H1 (cell line): ENCODE data around the gene CTNND2. TPM values are rescaled to one million over a fixed set of nuclear protein-coding genes. Genes with fewer than 3 reads are reported as not detected.

Experiments
- CTCF ChIA-PET: fragments of 300-600 bp; sonication (Branson Sonifier 250); formaldehyde crosslinking; loops from one replicate; lab custom pipeline; 2021; ENCODE audit not compliant: partially characterized antibody; lab: Charles Lee
- POLR2A ChIA-PET: fragments of 300-600 bp; sonication (Branson Sonifier 250); formaldehyde crosslinking; loops from one replicate; lab custom pipeline; 2021; ENCODE audit warnings: inconsistent platforms; ENCODE audit not compliant: partially characterized antibody; lab: Charles Lee
- DNase-seq, 2 experiments: peaks; one replicate each; pipeline versions ENCODE4 v3.0.0 to v3.0.0-alpha.2; 2010 to 2022; ENCODE audit warnings: low spot score in 2 of 2, low read depth in 1 of 2, mixed read lengths in 1 of 2
- FAIRE-seq: peaks from 2 replicates; lab custom pipeline; 2011; peaks lifted over from hg19 to GRCh38; lab: Jason Lieb, UNC
- H2AFZ ChIP-seq: 2 replicates; pipeline ENCODE4 v1.8.1; 2012; ENCODE audit warnings: low read length, inconsistent platforms
- H2AK5ac ChIP-seq: 2 replicates; pipeline ENCODE4 v1.6.1; 2013; ENCODE audit warnings: low read depth, low read length
- H2BK120ac ChIP-seq: replicated peaks from 2 replicates; pipeline ENCODE3; 2013; ENCODE audit warnings: low read depth, low read length, inconsistent platforms
- H2BK12ac ChIP-seq: 2 replicates; pipeline ENCODE4 v1.6.1; 2013; ENCODE audit warnings: low read depth, low read length
- H2BK15ac ChIP-seq: 2 replicates; pipeline ENCODE4 v1.6.1; 2013; ENCODE audit warnings: low read length
- H2BK20ac ChIP-seq: 2 replicates; pipeline ENCODE4 v1.6.1; 2013; ENCODE audit warnings: low read length
- H2BK5ac ChIP-seq: 2 replicates; pipeline ENCODE4 v1.6.1; 2013; ENCODE audit warnings: low read depth, low read length
- H3K14ac ChIP-seq: 2 replicates; pipeline ENCODE4 v1.6.1; 2013; ENCODE audit warnings: inconsistent platforms; ENCODE audit not compliant: insufficient read length
- H3K18ac ChIP-seq: 2 replicates; pipeline ENCODE4 v1.6.1; 2013; ENCODE audit warnings: low read length; ENCODE audit errors: extremely low read depth
- H3K23ac ChIP-seq: 2 replicates; pipeline ENCODE4 v1.6.1; 2013; ENCODE audit warnings: inconsistent platforms; ENCODE audit not compliant: insufficient read length
- H3K23me2 ChIP-seq: 2 replicates; pipeline ENCODE4 v1.6.1; 2013; ENCODE audit warnings: low read depth, low read length
- H3K27ac ChIP-seq: 2 replicates; pipeline ENCODE4 v1.6.1; 2011; ENCODE audit warnings: low read depth, low read length, inconsistent platforms
- H3K27me3 ChIP-seq, 4 experiments: replicated peaks in 1 of 4; 1 replicate in 1 of 4; 2 replicates in 3 of 4; pipeline versions ENCODE4 v1.6.1 to v1.8.1; 2011 to 2013; ENCODE audit warnings: low read length in 3 of 4, mild to moderate bottlenecking in 3 of 4, inconsistent platforms in 2 of 4, mixed read lengths in 2 of 4, moderate library complexity in 1 of 4; ENCODE audit not compliant: control insufficient read depth in 3 of 4, insufficient read depth in 3 of 4; ENCODE audit errors: extremely low read depth in 1 of 4
- H3K36me3 ChIP-seq, 4 experiments: 2 replicates each; pipeline versions ENCODE4 v1.6.1 to v1.8.1; 2011 to 2013; ENCODE audit warnings: mild to moderate bottlenecking in 4 of 4, low read length in 3 of 4, moderate library complexity in 2 of 4, control low read depth in 1 of 4, inconsistent platforms in 1 of 4; ENCODE audit not compliant: insufficient read depth in 4 of 4, control insufficient read depth in 2 of 4
- H3K4ac ChIP-seq: replicated peaks from 2 replicates; pipeline ENCODE3; 2013; ENCODE audit warnings: low read length, low read depth, mixed read lengths, inconsistent platforms; ENCODE audit not compliant: insufficient read length
- H3K4me1 ChIP-seq, 4 experiments: replicated peaks in 1 of 4; 1 replicate in 1 of 4; 2 replicates in 3 of 4; pipeline versions ENCODE4 v1.6.1 to v1.8.1; 2011 to 2013; ENCODE audit warnings: low read length in 3 of 4, inconsistent platforms in 2 of 4, mixed read lengths in 1 of 4; ENCODE audit not compliant: insufficient read depth in 4 of 4, control insufficient read depth in 3 of 4
- H3K4me2 ChIP-seq, 2 experiments: 2 replicates each; pipeline versions ENCODE4 v1.6.1 to v1.8.1; 2011 to 2013; ENCODE audit warnings: low read depth in 2 of 2, low read length in 2 of 2, control low read depth in 1 of 2, inconsistent platforms in 1 of 2, mild to moderate bottlenecking in 1 of 2; ENCODE audit not compliant: insufficient read depth in 1 of 2
- H3K4me3 ChIP-seq, 4 experiments: fragments of 200-600, 300-600 bp in 1 of 4; sonication (generic), shearing (Covaris generic), sonication (Bioruptor Twin) in 1 of 4; 2 replicates each; pipeline versions ENCODE4 v1.5.1 to v1.8.1; 2011 to 2016; ENCODE audit warnings: low read length in 4 of 4, low read depth in 3 of 4, control low read depth in 2 of 4, inconsistent platforms in 2 of 4, mild to moderate bottlenecking in 2 of 4, mixed read lengths in 1 of 4, moderate library complexity in 1 of 4; ENCODE audit not compliant: insufficient read depth in 2 of 4; ENCODE audit errors: extremely low read depth in 1 of 4
- H3K56ac ChIP-seq: replicated peaks from 2 replicates; pipeline ENCODE3; 2013; ENCODE audit warnings: low read depth, mild to moderate bottlenecking, mixed read lengths, low read length, inconsistent platforms; ENCODE audit not compliant: insufficient read length
- H3K79me1 ChIP-seq: 2 replicates; pipeline ENCODE4 v1.6.1; 2013; ENCODE audit warnings: low read depth, low read length, control low read depth
- H3K79me2 ChIP-seq, 2 experiments: 2 replicates each; pipeline versions ENCODE4 v1.6.1 to v1.8.1; 2012 to 2013; ENCODE audit warnings: low read length in 2 of 2, mild to moderate bottlenecking in 2 of 2, inconsistent platforms in 1 of 2; ENCODE audit not compliant: insufficient read depth in 2 of 2, control insufficient read depth in 1 of 2
- H3K9ac ChIP-seq, 4 experiments: replicated peaks in 1 of 4; 1 replicate in 1 of 4; 2 replicates in 3 of 4; pipeline versions ENCODE4 v1.6.1 to v1.8.1; 2011 to 2013; ENCODE audit warnings: low read depth in 3 of 4, low read length in 3 of 4, control low read depth in 2 of 4, mild to moderate bottlenecking in 2 of 4, moderate library complexity in 2 of 4, inconsistent platforms in 1 of 4; ENCODE audit errors: extremely low read depth in 1 of 4
- H3K9me3 ChIP-seq, 2 experiments: 2 replicates each; pipeline versions ENCODE4 v1.6.1 to v1.8.1; 2012 to 2013; ENCODE audit warnings: mild to moderate bottlenecking in 2 of 2, moderate library complexity in 2 of 2, control low read depth in 1 of 2, inconsistent platforms in 1 of 2, low read depth in 1 of 2, low read length in 1 of 2, mixed read lengths in 1 of 2; ENCODE audit not compliant: insufficient read depth in 2 of 2
- H4K20me1 ChIP-seq, 2 experiments: replicated peaks in 1 of 2; 2 replicates each; pipeline versions ENCODE3 to v1.8.1; 2011 to 2013; ENCODE audit warnings: inconsistent platforms in 2 of 2, low read length in 2 of 2, mild to moderate bottlenecking in 1 of 2; ENCODE audit not compliant: insufficient read depth in 2 of 2, control insufficient read depth in 1 of 2
- H4K5ac ChIP-seq: 2 replicates; pipeline ENCODE4 v1.6.1; 2013; ENCODE audit warnings: low read length, low read depth, mixed read lengths, inconsistent platforms; ENCODE audit not compliant: insufficient read length
- H4K8ac ChIP-seq: 2 replicates; pipeline ENCODE4 v1.8.0; 2013; ENCODE audit warnings: mild to moderate bottlenecking, moderate library complexity, low read length, inconsistent platforms; ENCODE audit not compliant: insufficient read depth; ENCODE audit errors: extremely low read depth
- H4K91ac ChIP-seq: replicated peaks from 2 replicates; pipeline ENCODE3; 2013; ENCODE audit warnings: low read length, mixed read lengths, inconsistent platforms; ENCODE audit not compliant: insufficient read length
- BACH1 ChIP-seq: IDR thresholded peaks from 2 replicates; pipeline ENCODE4 v1.6.1; 2012; ENCODE audit warnings: low read length, improper control_type of control experiment
- CBX5 ChIP-seq: fragments of 300-800, 300-1000 bp; sonication (generic); IDR thresholded peaks from 2 replicates; pipeline ENCODE4 v1.7.1; 2016; ENCODE audit warnings: antibody characterized with exemption, low read length, low read depth
- CREB1 ChIP-seq: IDR thresholded peaks from 2 replicates; pipeline ENCODE4 v1.6.1; 2012; ENCODE audit warnings: inconsistent platforms
- E2F6 ChIP-seq: IDR thresholded peaks from 2 replicates; pipeline ENCODE4 v1.6.1; 2012; ENCODE audit warnings: inconsistent platforms
- EZH2 ChIP-seq: fragments of 200-600 bp; sonication (generic); IDR thresholded peaks from 2 replicates; pipeline ENCODE4 v1.7.1; 2012; ENCODE audit warnings: low read depth, mild to moderate bottlenecking, moderate library complexity, low read length, inconsistent platforms; ENCODE audit not compliant: severe bottlenecking
- GABPA ChIP-seq: IDR thresholded peaks from 2 replicates; pipeline ENCODE4 v1.6.1; 2011; ENCODE audit warnings: mild to moderate bottlenecking, low read length, moderate library complexity, borderline replicate concordance; ENCODE audit not compliant: insufficient read depth
- JUND ChIP-seq: IDR thresholded peaks from 2 replicates; pipeline ENCODE4 v1.6.1; 2011; ENCODE audit warnings: mild to moderate bottlenecking, improper control_type of control experiment, low read length
- KDM1A ChIP-seq: fragments of 200-600, 300-600 bp; sonication (generic); IDR thresholded peaks from 2 replicates; pipeline ENCODE4 v1.7.1; 2016; ENCODE audit warnings: mild to moderate bottlenecking, low read length, borderline replicate concordance
- MAFK ChIP-seq: IDR thresholded peaks from 2 replicates; pipeline ENCODE4 v1.6.1; 2012; ENCODE audit warnings: low read depth, mild to moderate bottlenecking, improper control_type of control experiment, low read length
- NRF1 ChIP-seq: IDR thresholded peaks from 2 replicates; pipeline ENCODE4 v1.6.1; 2011; ENCODE audit warnings: mild to moderate bottlenecking, low read depth, low read length, improper control_type of control experiment
- POLR2A ChIP-seq, 2 experiments: IDR thresholded peaks; 1 replicate in 1 of 2; 2 replicates in 1 of 2; pipeline ENCODE4 v1.6.1; 2011; ENCODE audit warnings: low read depth in 2 of 2, low read length in 2 of 2, mild to moderate bottlenecking in 2 of 2; ENCODE audit errors: control extremely low read depth in 1 of 2
- RFX5 ChIP-seq: IDR thresholded peaks from 2 replicates; pipeline ENCODE4 v1.6.1; 2011; ENCODE audit warnings: low read depth, low read length, improper control_type of control experiment, borderline replicate concordance
- SP4 ChIP-seq: IDR thresholded peaks from 2 replicates; pipeline ENCODE4 v1.6.1; 2012; ENCODE audit warnings: low read length, inconsistent platforms
- WGBS, 2 experiments: shearing (Covaris generic) in 1 of 2; methylation state at CpG; one replicate each; pipeline versions ENCODE4 v1.1.6 to v1.1.7; 2013 to 2015; ENCODE audit warnings: low lambda C conversion rate in 2 of 2, mixed read lengths in 2 of 2, inconsistent platforms in 1 of 2, low coverage in 1 of 2, missing lambda C conversion rate in 1 of 2; ENCODE audit not compliant: insufficient replicate concordance in 2 of 2, insufficient coverage in 1 of 2, insufficient read length in 1 of 2; ENCODE audit errors: extremely low coverage in 1 of 2, missing lambda C conversion rate in 1 of 2; 5-methylcytosine and 5-hydroxymethylcytosine counted together
- polyA plus RNA-seq, 7 experiments: library from polyadenylated mRNA; depleted of rRNA in 3 of 7; stranded (reverse) in 5 of 7; unstranded in 2 of 7; fragments of >200 nt in 5 of 7; fragments of 200-250 nt in 2 of 7; gene quantifications; 1 replicate in 5 of 7; 2 replicates in 1 of 7; 4 replicates in 1 of 7; pipeline versions ENCODE4 v1.2.1 to v1.2.3, GENCODE V29; 2011 to 2013; ENCODE audit warnings: missing spikeins in 2 of 7, mixed read lengths in 2 of 7
- total RNA-seq: library from RNA; stranded (reverse); fragmentation: NEBNext Ultra II Directional; extraction: Animal tissue kit (Norgen Biotek cat#: 25700); gene quantifications from 2 replicates; pipeline ENCODE4 v1.2.1, GENCODE V29; 2021

CTNND2 gene
- total and polyA plus RNA-seq, 2 of the 8 experiments (the other 6 are each of a cell fraction or from before 2014, with no cell fraction given): 7.4 to 14.2 TPM

DNA sequence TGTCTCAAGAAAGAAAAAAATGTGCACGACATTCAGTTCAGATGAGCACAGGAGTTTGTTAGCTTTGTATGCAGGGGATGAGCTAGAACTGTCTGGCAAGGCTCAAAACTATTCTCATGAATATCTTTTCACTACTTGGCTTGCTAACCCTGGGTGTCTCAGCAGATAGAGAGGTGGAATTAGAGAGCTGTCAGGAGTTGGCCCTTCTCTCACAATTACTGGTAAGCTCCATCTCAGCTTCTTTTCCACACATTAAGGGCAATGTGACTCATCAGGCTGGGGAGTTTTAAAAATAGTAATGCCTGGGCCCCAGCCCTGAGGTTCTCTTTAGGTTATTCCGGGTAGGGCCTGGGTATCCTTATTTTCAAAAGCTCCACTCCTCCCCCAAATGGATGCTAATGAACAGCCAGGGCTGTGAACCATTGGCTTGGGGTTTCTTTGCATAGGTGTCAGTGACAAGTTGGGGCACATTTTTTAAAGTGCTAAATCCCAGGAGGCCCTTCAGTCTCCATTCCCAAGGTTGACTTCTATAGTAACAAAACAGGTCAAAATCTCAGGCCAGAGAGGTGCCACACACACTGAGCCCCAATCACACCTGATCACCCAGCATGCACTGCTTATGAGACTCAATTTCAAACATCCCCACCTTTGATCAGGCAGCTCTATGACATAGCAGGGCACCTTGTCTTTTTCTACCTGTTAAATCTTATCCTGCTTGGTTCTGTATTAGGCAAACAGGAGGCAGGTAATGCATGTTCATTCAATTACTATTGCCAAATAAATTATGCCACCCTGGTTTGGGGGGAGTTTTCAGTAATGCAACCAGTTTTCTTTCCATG lies 903.5 kb downstream of the CTNND2 start:
- H3K23me2 ChIP-seq: no peaks in the 10 kb centered on the region
- TF ChIP-seq KDM1A (no peak), CREB1 (no peak), E2F6 (no peak), MAFK (no peak), EZH2 (no peak), NRF1 (no peak), CBX5 (no peak), GABPA (no peak), JUND (no peak), SP4 (no peak), RFX5 (no peak), POLR2A (IDR thresholded peaks at IDR 0.05; ENCODE audit: control extremely low read depth in 1 of 2, low read depth in 2 of 2, low read length in 2 of 2) (no peak), BACH1 (no peak)
- no peaks in the 10 kb centered on the region for H3K79me2 ChIP-seq
- H3K27me3 ChIP-seq: 0 out of 7 replicates have a peak, but pooled peaks cover 0 to 2% (median 0%) of the 10 kb centered on the region in 4 experiments
- ChIA-PET POLR2A (no interaction called here), CTCF (interaction anchor here (1.2 to 1.7 kb wide), 7 partner anchors 12 to 141 kb away, joined by 3 to 7 read pairs (median 4); no protein-coding TSS in a partner anchor)
- no peak overlapping the region for H3K27ac ChIP-seq
- no peak overlapping the region for H3K4ac ChIP-seq
- no peak overlapping the region for H2BK20ac ChIP-seq
- DNase-seq: no peak
- no peak overlapping the region for H3K9ac ChIP-seq
- no peak overlapping the region for H2BK15ac ChIP-seq
- no peak for FAIRE-seq
- no peak overlapping the region for H4K91ac ChIP-seq
- H3K56ac ChIP-seq: no peak overlapping the region
- H3K4me3 ChIP-seq: no peak overlapping the region
- WGBS, 2 experiments: 53% methylated on average over 2 of the region's 2 CpGs; no CpG with 5 or more reads in 1 of the 2 experiments
- H3K4me1 ChIP-seq: peaks cover 0 to 11% (median 5%) of the 10 kb centered on the region in 4 experiments; a peak in 3 of 7 replicates
- no peak overlapping the region for H4K5ac ChIP-seq
- H3K14ac ChIP-seq: no peak overlapping the region
- no peaks in the 10 kb centered on the region; a peak in 1 of 4 replicates for H3K9me3 ChIP-seq
- no peaks in the 10 kb centered on the region for H4K20me1 ChIP-seq
- H4K8ac ChIP-seq: no peak overlapping the region
- no peak overlapping the region for H2AFZ ChIP-seq
- no peak overlapping the region for H3K4me2 ChIP-seq
- no peak overlapping the region for H2BK5ac ChIP-seq
- no peak overlapping the region for H3K18ac ChIP-seq
- H2AK5ac ChIP-seq: no peak overlapping the region
- no peak overlapping the region for H2BK12ac ChIP-seq
- no peaks in the 10 kb centered on the region for H3K36me3 ChIP-seq
- H2BK120ac ChIP-seq: no peak overlapping the region
- H3K79me1 ChIP-seq: no peaks in the 10 kb centered on the region
- H3K23ac ChIP-seq: no peak overlapping the region
